GM12875 (cell line): ENCODE measurements around the gene FSTL3.
"Not testable (repeated sequence)": the region's sequence is repeated elsewhere in the genome, so short reads cannot be mapped to it uniquely, and the experiment has no call there.

Source experiments
- H3K4me3 ChIP-seq: one replicate; pipeline ENCODE4 v1.5.1; 2011; ENCODE audit warnings: low read depth, low read length, control low read depth
- CTCF ChIP-seq: IDR thresholded peaks from 2 replicates; pipeline ENCODE4 v1.5.1; 2011; ENCODE audit warnings: low read depth, mild to moderate bottlenecking, control low read depth, inconsistent platforms, low read length, moderate library complexity, borderline replicate concordance; ENCODE audit not compliant: insufficient read depth

Gene FSTL3

DNA sequence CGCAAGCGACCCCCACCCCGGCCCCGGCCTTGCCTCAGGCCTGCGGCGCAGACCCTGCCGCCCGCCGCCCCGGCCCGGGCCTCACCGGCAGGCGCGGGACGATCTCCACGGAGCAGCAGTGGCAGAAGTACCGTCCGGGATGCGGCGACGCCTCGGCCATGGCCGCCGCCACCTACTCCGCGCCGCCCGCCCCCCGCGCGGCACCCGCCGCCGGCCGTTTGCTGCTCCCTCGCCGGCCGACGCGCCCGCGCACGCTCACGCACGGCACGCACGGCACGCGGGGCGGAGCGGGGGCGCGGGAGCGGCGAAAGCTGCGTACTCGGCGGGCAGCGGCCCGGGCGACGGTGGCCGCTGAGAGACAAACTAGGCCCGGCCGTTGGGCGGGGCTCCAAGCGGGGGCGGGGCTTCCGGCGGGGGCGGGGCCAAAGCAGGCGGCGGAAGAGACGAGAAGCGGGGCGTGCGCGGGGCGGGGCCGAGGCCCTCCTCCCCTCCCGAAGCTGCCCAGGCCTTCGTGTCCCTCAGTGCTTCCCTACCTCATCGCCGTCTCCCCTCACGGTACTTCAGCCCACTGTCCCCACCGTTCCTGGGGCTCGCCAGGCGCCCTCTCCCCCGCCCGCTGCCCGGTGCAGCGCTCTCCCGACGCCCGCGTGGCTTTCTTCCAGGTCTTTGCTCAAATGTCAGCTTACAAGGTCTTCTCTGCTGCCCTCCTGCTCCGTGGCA, 13.1 kb upstream of the FSTL3 start, which contains the start of gene RNF126:
Gene RNF126 (minus strand): TSS at position 253 of the 720 bp plus-strand sequence. CDS start 93 bp downstream, at position 160.
- peak within 1 kb of the TSS; percentile 97 for H3K4me3 ChIP-seq
- TF ChIP-seq CTCF = no peak

DNA sequence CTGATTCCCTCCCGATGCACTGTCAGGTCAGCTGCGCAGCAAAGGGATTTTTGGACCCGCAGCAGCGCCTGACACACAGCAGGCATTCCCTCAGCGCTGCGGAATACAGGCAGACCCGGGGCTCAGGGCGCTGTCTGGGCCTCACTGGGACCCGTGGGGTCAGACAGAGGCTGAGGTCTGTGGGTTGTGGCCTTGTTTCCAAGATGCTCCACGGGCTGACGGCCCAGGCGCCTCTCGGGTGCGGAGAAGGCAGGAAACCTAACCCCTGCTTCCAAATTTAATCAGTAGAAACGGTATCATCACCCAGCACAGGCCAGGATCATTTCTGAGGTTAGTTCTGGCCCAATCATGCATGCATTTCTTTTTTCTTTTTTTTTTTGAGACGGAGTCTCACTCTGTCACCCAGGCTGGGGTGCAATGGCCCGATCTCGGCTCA, 12.5 kb upstream of the FSTL3 start:
- no peak for TF ChIP-seq CTCF
- peak overlapping the region; percentile 69 for H3K4me3 ChIP-seq

GRCh38 chr19:664913-665443, 11.2 kb upstream of the FSTL3 start:
- TF ChIP-seq CTCF = peak; percentile 92
- H3K4me3 ChIP-seq = no peak overlapping the region

- not testable (repeated sequence) for H3K4me3 ChIP-seq
Observed at GRCh38 chr19:666985-667573, 9.1 kb upstream of the FSTL3 start.

DNA sequence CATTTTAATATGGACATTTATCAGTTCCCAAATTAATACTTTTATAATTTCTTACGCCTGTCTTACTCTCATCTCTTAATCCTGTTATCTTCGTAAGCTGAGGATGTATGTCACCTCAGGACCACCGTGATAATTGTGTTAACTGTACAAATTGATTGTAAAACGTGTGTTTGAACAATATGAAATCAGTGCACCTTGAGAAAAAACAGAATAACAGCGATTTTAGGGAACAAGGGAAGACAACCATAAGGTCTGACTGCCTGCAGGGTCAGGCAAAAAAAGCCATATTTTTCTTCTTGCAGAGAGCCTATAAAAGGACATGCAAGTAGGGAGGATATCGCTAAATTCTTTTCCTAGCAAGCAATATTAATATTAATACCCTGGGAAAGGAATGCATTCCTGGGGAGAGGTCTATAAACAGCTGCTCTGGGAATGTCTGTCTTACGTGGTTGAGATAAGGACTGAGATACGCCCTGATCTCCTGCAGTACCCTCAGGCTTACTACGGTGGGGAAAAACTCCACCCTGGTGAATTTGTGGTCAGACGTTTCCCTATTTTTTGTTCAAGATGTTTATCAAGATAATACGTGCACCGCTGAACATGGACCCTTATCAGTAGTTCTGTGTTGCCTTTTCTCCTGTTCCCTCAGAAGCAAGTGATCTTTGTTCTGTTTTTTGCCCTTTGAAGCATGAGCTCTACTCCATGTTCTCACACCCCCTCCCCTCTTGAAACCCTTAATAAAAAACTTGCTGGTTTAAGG, 7.3 kb upstream of the FSTL3 start:
- not testable (repeated sequence) for H3K4me3 ChIP-seq

DNA sequence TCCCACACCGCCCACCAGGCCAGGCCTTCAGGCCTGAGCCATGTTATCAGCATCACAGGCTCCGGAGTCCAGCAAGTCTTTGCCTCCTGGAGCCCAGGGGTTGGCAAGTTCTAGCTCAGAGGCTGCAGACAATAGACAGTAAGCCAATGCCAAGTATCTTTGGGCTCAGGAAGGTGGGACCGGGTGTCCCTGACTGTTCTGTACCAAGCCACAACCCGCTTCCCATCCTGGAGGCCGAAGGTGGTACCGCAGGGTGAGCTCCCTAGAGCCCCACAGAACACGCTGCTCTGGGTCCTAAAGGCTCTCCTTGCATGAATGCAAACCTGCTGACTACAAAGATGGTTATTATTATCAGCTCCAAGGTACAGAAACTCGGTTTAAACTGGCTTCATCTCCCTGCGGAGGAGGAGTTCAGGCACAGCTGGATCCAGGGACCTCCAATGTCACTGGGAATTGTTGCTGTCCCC, 5.5 kb upstream of the FSTL3 start:
- H3K4me3 ChIP-seq = no peak overlapping the region
- peak; percentile 35; the same call in 1 of the 2 replicates for TF ChIP-seq CTCF

DNA sequence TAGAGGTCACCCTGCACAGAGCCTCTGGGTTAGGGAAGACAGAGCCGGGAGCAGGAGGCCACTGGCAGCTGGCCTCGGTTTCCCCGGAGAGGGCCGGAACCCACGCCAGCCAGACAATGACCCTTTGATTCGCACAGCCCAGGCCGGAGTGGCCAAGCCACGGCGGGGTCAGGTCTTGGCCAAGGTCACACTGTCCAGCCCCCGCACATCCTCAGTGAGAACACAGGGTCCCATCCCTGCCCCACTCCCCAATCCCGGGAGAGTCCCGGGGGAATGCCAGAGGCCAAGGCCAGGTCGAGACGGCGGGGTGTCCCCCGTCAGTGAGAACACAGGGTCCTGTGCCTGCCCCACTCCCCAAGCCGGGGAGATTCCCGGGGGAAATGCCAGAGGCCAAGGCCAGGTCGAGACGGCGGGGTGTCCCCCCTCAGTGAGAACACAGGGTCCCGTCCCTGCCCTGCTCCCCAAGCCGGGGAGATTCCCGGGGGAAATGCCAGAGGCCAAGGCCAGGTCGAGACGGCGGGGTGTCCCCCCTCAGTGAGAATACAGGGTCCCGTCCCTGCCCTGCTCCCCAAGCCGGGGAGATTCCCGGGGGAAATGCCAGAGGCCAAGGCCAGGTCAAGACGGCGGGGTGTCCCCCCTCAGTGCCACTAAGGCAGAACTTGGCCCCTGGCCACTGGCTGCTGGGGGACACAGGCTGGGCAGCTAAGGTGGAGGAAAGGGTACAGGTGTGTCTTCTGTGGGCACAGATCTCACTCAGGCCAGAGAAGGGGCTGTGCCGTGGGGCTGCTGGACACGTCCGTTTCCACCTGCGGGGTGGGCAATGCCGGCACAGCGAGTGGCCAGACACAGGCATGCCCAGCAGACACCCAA, 1.7 kb upstream of the FSTL3 start:
- TF ChIP-seq CTCF = no peak
- no peak overlapping the region for H3K4me3 ChIP-seq
